ENCODE data around the gene GOSR2. TPM values are rescaled to one million over a fixed set of nuclear protein-coding genes. Genes with fewer than 3 reads are reported as not detected.

Gene GOSR2
- total and polyA plus RNA-seq, 2 donors (not counting 3 experiments of a cell fraction or from before 2014, with no cell fraction given) = 48.6 to 54.7 TPM

DNA sequence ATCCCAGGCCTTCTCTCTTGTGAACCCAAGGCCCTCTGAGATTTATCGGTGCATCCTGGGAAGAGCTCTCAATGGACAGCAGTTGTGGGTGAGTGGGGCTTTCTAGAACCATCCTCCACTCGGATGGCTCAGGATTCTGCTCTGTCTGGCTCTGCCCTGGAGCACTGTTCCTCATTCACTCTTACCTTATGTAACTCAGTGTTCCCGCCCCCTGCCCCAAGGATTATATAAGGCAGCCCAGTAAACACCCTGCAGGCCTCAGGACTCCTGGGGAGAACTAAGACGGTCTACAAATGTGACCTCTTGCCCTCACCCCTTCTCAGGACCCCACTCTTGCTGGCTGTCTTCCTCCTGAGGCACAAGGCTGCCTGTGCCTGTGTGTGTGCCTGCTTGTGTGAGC lies 52.3 kb downstream of the GOSR2 start:
- Histone ChIP-seq H3K36me3 (ENCODE audit: control insufficient read depth in 2 of 2, extremely low read depth in 1 of 2, insufficient read depth in 2 of 2, low read length in 2 of 2) (no peaks in the 10 kb centered on the region), H3K79me2 (ENCODE audit: control insufficient read depth, insufficient read depth, low read length) (no peaks in the 10 kb centered on the region), H3K4me3 (replicated peaks in 1 of 3; ENCODE audit: insufficient read depth in 1 of 3, low read depth in 1 of 3, low read length in 3 of 3) (no peak overlapping the region), H3K27me3 (ENCODE audit: control insufficient read depth in 2 of 2, insufficient read depth in 2 of 2, low read length in 2 of 2) (peaks cover 28 to 32% of the 10 kb centered on the region in 2 experiments), H3K9me3 (replicated peaks; ENCODE audit: control insufficient read depth, insufficient read depth, low read length) (no peaks in the 10 kb centered on the region), H4K20me1 (replicated peaks; ENCODE audit: control insufficient read depth, extremely low read depth, insufficient read depth, low read length) (no peaks in the 10 kb centered on the region), H2AFZ (ENCODE audit: low read depth, low read length) (no peak overlapping the region), H3K27ac (ENCODE audit: insufficient read depth, low read depth, low read length) (no peak overlapping the region), H3K9ac (replicated peaks; ENCODE audit: extremely low read depth, insufficient read depth, low read length) (no peak overlapping the region), H3K4me2 (ENCODE audit: insufficient read depth, low read length) (no peak overlapping the region), H3K9me1 (replicated peaks; ENCODE audit: control insufficient read depth, extremely low read depth, insufficient read depth, low read length) (no peaks in the 10 kb centered on the region), H3K4me1 (ENCODE audit: control insufficient read depth, extremely low read depth, insufficient read depth, low read length) (peaks cover 9% of the 10 kb centered on the region)
- TF ChIP-seq GATA2 (IDR thresholded peaks at IDR 0.05; ENCODE audit: insufficient read depth, insufficient read length, low read depth, low read length) = no peak
- TF ChIP-seq JUN (IDR thresholded peaks at IDR 0.05; ENCODE audit: borderline replicate concordance, insufficient read depth, insufficient read length, low read depth) = no peak
- TF ChIP-seq POLR2A (IDR thresholded peaks at IDR 0.05; ENCODE audit: low read depth, low read length) = no peak
- no peak for TF ChIP-seq FOS (IDR thresholded peaks at IDR 0.05; ENCODE audit: borderline replicate concordance, insufficient read depth, low read length)
- TF ChIP-seq POLR2AphosphoS5 (IDR thresholded peaks at IDR 0.05; ENCODE audit: insufficient read depth, low read depth, low read length) = no peak
- TF ChIP-seq, protein P1, sequence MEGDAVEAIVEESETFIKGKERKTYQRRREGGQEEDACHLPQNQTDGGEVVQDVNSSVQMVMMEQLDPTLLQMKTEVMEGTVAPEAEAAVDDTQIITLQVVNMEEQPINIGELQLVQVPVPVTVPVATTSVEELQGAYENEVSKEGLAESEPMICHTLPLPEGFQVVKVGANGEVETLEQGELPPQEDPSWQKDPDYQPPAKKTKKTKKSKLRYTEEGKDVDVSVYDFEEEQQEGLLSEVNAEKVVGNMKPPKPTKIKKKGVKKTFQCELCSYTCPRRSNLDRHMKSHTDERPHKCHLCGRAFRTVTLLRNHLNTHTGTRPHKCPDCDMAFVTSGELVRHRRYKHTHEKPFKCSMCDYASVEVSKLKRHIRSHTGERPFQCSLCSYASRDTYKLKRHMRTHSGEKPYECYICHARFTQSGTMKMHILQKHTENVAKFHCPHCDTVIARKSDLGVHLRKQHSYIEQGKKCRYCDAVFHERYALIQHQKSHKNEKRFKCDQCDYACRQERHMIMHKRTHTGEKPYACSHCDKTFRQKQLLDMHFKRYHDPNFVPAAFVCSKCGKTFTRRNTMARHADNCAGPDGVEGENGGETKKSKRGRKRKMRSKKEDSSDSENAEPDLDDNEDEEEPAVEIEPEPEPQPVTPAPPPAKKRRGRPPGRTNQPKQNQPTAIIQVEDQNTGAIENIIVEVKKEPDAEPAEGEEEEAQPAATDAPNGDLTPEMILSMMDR (IDR thresholded peaks at IDR 0.05; ENCODE audit: extremely low read depth in 1 of 2, insufficient read depth in 1 of 2, low read depth in 1 of 2, low read length in 2 of 2) = no peak
- TF ChIP-seq, protein P2, sequence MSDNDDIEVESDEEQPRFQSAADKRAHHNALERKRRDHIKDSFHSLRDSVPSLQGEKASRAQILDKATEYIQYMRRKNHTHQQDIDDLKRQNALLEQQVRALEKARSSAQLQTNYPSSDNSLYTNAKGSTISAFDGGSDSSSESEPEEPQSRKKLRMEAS (IDR thresholded peaks at IDR 0.05; ENCODE audit: insufficient read depth, insufficient read length) = no peak
- TF ChIP-seq EZH2 (IDR thresholded peaks at IDR 0.05; ENCODE audit: borderline replicate concordance, low read depth, low read length, severe bottlenecking) = no peak
- TF ChIP-seq MYC (IDR thresholded peaks at IDR 0.05; ENCODE audit: low read depth, low read length) = no peak
- ChIA-PET POLR2A (no interaction called here), CTCF (interaction anchor here (1.1 kb wide), 1 partner anchor 26 kb away, joined by 3 read pairs; no protein-coding TSS in a partner anchor)
- intact Hi-C loops (cut with micrococcal nuclease) (no loop called here), dilution Hi-C loops (cut with MboI; ENCODE audit: extremely low pct_ligation_motif_present, low sequenced_read_pairs) (no loop called here)
- DNase-seq (ENCODE audit: low read depth, low spot score) (no peak), FAIRE-seq (no peak)
- no TSS peak for BruUV-seq (replicated peaks)
